Stimulated activated CD4-positive, alpha-beta T cell treated with anti-CD3 and anti-CD28 coated beads, TNF-alpha, amount 100 ng/mL, for 1 hour (primary cell): ENCODE data around the gene RABL6.
"Not testable (repeated sequence)": the region's sequence is repeated elsewhere in the genome, so short reads cannot be mapped to it uniquely, and the experiment has no call there.

Experiments used
- DNase-seq, 3 donors: peaks; one replicate each; pipeline ENCODE4 v3.0.0-alpha.2; 2020; ENCODE audit warnings: low read depth in 3 of 3, low spot score in 1 of 3

Gene RABL6

DNA sequence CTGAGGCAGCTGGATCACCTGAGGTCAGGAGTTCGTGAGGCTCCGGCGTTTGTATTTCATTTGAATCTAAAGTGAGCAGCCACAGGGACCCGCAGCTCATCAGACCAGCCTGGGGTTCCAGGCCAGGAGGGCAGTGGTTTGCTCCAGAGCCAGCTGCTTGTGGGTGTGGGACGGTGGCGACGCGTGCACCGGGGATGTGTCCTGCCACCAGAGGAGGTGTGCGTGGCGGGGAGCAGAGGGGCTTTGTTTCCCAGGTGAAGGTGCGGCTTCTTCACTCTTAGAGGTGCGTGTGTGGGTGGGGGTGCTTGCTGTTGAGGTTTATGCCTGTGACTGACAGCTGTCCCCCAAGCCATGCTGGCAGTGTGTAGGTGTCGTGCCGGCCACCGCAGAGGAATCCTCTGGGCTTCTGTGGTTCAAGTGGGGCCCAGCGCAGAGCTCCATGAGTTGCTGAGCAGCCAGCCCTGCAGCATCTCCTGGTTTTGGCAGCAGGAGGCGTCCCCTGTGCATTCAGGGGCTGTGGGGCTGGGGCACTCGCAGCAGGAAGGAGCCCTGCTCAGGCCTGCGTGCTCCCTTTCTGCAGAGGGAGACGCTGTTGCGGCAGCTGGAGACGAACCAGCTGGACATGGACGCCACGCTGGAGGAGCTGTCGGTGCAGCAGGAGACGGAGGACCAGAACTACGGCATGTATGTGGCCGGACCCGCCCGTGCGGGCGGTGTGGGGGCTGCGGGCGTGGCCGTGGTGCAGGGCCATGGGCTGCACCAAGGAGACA lies 27.6 kb downstream of the RABL6 start:
- no peak for DNase-seq

DNA sequence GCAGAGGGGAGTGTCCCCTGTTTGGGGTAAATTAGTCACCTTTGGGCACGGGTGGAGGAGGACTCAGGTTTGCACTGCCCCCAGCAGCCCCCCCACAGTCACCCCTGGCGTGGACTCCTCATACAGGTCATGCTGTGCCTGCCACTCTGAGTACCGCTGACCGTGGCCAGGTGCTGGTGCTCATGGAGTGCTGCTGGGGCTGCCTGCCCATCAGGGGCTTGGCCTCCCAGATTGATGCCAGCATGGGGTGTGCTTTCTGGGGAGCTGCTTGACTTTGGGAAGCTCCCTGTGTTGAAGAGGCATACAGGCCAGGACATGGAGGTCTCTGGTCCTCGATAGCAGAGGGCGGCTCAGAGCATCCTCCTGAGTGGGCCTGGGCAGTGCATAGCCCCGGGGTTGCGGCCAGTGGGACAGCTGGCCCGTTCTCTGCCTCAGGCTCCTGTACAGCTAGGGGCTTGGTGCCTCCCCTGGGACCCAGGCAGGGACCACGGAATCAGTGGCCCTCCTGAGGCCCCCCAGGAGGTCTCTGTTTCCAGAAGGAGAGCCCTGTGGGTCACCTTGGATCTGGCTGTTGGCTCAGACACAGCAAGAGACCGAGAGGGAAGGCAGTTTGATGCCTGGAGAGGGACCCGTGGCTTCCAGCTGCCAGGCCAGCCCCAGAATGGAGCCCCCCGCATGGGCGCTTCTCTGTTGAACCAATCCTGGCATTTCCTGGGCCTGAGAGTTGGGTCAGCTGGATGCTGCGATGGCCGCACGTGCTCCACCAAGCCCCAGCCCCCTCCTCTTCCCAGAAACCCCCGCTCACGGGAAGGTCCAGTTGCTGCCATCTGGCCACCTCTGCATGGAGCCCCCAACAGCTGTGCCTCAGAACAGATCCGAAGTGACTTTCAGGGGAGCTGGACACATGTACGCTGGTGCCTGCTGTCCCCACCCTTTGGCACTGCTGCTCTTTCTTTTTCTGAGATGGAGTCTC lies 28.5 kb downstream of the RABL6 start:
- DNase-seq, result no peak

DNA sequence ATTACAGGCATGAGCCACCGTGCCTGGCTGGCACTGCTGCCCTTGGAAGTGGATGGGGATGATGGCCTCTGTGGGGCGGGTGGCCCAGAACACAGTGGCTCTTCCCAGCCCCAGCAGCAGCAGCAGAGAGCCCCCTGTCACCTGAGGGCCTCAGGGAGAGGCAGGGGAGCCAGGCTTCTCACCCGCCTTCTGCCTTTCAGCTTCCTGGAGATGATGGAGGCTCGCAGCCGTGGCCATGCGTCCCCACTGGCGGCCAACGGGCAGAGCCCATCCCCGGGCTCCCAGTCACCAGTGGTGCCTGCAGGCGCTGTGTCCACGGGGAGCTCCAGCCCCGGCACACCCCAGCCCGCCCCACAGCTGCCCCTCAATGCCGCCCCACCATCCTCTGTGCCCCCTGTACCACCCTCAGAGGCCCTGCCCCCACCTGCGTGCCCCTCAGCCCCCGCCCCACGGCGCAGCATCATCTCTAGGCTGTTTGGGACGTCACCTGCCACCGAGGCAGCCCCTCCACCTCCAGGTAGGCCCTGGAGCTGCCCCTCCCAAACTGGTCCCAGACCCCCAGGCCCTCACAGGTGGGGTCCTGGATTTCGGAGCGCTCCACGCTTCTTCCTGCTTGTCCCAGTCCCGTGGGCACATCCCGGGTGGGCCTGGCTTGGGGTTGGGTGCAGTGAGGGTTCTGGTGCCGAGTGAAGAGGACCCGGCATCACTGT lies 29.6 kb downstream of the RABL6 start:
- no peak for DNase-seq

DNA sequence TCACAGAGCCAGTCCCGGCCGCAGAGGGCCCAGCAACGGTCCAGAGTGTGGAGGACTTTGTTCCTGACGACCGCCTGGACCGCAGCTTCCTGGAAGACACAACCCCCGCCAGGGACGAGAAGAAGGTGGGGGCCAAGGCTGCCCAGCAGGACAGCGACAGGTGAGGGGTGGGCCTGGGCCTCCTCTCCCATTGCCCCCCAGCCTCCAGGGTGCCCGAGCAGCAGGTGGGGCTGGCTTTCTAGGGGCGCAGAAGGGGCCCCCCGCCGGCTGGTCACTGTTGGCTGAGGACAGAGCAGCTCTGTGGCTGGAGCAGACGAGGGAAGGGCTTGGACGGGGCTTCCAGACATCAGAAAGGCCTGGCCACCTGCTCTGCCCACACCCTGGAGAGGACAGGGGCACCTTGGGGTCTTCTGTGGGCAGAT lies 30.1 kb downstream of the RABL6 start:
- not testable (repeated sequence) for DNase-seq

DNA sequence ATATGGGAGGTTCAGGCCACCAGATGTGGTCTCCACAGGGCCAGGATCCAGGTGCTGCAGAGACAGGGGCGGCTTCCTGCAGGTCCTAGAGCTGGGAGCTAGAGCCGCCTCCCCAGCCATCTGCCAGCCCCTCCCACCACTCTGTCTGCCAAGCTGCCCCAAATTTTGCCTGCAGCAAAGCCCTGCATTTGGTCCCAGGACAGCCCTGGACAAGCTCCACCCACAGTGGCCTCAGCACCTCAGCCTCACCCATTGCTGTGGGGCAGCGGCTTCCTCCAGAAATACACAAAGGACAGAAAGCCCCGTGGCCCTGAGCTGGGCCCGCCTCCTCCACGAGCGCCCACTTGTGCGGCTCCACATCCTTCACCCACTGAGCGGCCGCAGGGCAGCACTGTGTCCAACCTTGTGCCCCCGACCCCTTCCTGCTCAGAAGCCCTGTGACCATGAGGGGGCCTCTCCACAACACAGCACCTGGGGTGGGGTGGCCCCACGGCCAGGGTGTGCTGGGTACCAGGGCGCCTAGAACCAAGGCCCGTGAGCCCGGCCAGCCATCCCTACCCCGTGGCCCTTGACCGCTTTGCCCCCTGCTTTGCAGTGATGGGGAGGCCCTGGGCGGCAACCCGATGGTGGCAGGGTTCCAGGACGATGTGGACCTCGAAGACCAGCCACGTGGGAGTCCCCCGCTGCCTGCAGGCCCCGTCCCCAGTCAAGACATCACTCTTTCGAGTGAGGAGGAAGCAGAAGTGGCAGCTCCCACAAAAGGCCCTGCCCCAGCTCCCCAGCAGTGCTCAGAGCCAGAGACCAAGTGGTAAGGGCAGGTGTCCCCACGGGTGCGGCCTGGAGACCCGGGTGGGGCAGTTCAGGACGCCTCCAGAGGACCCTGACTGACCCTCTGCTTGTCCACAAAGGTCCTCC lies 30.8 kb downstream of the RABL6 start:
- DNase-seq, result no peak

DNA sequence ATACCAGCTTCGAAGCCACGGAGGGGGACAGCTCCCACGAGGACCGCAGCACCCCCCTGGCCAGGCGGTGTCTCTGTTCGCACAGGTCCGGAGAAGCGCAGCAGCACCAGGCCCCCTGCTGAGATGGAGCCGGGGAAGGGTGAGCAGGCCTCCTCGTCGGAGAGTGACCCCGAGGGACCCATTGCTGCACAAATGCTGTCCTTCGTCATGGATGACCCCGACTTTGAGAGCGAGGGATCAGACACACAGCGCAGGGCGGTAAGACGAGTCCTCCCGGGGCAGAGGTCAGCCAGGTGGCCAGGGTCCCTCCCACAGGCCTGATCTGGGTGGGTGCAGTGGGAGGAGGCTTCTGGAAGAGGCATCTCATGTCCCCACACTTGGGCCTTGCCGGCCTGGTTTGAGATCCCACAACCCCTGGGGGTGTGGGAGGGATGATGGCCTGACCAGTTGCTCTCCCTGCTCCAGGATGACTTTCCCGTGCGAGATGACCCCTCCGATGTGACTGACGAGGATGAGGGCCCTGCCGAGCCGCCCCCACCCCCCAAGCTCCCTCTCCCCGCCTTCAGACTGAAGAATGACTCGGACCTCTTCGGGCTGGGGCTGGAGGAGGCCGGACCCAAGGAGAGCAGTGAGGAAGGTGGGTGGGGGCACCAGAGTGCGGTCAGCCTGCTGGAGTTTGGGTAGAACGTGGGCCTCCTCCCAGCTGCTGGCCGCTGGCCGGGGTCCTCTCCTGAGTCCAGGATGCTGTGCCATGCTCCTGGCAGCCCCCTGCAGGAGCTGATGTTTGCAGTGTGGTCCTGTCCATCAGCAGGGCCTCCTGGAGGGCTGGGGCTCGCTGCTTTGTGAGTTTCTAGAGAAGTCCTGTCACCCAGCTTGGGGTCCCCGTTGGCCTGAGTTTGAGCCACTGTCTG lies 31.7 kb downstream of the RABL6 start:
- DNase-seq, result no peak

DNA sequence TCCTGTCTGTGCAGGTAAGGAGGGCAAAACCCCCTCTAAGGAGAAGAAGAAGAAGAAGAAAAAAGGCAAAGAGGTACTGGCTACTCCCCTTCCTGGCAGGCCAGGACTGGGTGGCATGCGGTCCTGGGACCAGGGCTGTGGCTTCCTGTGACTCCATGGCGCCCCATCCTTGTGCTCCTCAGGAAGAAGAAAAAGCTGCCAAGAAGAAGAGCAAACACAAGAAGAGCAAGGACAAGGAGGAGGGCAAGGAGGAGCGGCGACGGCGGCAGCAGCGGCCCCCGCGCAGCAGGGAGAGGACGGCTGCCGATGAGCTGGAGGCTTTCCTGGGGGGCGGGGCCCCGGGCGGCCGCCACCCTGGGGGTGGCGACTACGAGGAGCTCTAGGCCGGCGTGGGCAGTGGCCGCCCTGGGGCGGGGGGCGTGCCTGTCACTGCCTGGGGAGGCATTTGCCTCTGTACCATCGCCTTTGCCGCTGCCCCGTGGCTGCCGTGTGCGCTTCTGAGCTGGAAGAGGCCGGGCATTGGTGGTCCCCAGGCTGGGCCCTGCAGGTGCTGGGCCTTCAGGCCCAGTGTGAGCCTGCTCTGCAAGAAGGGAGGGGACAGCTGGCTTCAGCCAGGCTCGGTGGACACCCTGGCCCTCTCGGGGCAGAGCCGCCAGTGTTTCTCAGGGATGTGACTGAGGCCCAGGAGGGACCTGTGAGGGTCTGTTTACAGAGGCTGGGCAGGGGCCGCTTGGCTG lies 32.6 kb downstream of the RABL6 start:
- no peak for DNase-seq

DNA sequence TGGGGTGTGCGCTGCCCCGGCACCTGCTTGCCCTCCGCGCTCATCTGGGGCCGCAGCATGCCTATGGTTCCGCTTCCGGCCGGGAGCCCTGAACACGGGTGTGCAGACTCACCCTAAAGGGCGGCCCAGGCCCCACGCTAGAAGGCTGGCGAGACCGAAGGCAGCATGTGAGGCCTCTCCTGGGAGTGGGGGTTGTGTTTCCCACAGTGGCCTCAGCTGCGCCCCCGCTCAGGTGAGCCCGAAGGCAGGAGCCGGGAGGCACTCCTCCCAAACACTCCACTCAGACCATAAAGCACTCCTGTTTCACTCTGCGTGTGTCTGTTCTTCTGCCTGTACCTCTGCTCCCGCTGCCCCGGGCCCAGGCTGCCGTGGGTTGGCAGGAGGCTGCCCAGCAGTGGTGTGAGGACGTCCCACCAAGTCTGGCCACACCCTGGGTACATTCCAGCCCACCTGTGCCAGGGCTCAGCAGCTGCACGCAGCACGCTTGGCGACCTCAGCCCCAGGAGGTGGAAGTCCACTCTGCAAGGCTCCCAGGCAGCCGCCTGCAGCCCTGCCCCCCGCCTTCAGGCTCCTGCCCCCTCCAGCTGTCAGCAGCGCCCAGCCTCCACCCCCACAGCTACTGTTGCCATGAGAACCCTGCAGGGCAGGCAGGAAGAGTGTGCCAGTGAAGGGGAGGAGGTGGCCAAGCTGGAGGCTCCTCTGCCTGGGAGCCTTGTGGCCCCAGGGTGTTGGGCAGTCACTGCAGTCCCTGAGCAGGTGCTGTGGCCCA lies 33.3 kb downstream of the RABL6 start:
- DNase-seq, result no peak

DNA sequence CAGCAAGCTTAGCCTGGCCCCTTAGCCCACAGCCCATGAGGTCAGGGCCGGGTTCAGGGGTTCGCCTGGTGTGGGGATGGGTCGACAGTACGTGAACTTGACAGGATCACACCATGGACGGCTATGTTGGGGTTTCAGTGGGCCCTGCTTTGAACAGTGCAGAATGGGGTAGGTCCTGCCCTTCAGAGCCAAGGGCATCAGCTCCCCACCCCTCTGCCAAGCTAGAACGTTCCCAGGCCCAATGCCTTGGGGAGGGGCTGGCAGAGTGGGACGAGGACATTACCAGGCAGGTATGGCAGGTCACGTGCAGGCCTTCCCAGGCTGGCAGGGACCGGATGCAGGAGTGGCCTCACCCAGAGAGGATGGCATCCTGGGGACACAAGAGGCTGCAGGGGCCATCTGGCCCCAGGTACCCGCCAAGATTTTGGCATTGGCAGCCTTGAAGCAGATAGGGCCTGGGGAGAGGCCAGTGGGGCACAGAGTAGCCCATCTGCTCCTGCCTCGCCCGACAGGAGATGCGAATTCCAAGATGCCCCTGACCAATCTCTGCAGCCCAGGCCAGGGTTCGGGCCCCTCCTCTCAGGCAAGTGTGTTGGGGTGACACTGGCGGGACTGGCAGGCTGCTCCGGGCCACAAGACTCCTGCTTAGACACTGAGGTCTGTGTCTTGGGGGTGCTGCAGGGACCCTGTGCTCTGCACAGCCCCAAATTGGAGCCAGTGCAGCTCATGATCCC lies 34.1 kb downstream of the RABL6 start:
- DNase-seq, result not testable (repeated sequence)

DNA sequence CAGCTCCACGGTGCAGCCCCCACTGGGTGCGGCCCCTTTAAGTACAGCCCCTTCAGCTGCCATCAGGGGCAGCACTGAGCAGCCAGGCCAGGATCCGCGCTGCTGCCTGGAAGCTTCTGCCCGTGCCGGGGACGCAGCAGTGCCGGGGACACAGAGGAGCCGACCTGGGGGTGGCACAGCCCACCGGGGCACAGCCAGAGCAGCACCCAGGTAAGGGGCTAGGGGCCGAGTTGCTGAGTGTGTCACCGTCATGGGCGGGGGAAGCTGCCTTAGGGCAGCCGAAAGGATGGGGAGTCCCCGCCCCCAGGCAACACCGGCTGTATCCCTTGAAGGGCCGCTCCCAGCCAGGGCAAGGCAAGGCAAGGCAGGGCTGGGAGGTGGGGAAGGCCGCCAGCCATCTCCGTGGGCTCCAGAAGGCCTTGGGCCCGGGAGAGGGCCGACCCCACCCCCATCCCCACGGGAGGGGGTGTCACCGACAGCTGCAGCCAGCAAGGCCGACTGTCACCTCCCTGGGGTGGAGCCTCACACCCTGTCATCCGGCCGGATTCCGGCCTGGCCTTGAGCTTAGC lies 34.7 kb downstream of the RABL6 start, which contains the start of gene AJM1:
AJM1 (plus strand) TSS at position 99 of the 569 bp plus-strand sequence. CDS start 1,937 bp downstream, outside the sequence.
- peak; percentile 52 to 71 (median 53) for DNase-seq

DNA sequence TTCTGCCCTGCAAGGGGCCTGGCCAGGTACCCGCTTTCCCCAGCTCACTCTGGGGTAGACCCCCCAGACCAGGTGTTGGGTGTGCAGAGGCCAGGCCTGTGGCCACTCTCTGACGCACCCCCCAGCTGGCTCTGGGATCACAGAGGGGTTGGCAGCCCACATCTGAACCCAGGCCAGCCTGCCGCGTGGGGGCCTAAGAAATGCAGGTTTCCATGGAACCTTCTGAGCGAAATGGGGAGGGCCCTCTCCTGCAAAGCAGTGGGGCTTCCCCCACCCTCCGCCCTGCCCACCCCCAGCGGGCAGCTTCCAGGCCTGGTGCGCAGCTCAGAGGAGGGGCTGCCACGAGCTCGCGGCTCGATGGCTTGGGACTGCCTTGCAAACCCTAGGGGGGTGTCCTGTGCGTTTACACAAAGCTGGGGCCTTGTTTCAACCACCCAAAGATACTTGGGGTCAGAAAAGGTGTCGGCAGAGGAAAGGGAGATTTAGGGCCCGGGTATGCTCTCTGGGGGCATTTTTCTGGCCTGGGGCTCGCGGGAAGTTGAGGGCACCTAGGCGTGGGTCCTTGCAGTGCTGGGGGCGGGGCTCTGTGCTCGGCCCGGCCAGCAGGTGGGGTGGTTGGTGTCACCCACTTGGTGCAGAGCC lies 35.5 kb downstream of the RABL6 start:
- not testable (repeated sequence) for DNase-seq

DNA sequence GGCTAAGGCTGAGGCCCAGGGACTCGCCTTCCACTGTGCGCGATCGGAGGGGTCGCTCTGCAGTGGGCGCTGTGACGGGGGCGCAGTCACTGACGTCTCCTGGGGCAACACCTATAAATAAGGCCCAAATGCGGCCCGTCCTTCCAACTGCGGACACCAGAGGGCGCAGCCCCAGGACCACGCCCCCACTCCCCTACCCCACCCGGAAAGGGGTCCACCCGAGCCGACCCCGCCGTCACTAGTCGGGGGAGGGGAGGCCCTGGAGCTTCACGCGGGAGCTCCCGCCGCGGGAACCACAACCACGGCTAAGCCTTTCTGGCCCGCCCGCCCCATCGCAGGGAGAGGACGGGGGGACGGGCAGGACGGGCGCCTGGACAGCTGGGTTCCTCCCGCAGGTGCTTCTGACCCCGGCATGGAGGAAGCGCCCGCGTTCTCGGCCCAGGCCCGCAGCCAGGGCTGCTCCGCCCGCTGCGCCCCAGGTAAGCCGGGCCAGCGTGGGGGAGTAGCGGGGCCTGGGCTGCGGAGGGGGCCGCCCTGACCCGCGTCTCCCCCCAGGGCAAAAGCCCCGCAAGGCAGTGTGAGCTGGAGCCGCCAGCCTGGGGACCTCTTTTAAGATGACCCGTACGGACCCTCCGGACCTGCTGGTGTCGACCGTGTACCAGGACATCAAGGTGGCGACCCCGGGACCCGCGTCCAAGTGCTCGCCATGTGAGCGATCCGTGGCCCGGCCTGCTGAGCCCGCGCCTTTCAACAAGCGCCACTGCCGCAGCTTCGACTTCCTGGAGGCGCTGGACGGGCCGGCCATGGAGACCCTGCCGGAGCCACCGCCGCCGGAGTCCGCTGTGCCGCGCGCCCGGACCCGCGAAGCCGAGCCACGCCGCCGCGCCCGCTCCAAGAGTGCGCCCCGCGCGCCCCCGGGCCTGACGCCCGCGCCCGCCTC lies 36.3 kb downstream of the RABL6 start:
- peak in 2 of 3 donors; percentile 36 to 60 for DNase-seq

DNA sequence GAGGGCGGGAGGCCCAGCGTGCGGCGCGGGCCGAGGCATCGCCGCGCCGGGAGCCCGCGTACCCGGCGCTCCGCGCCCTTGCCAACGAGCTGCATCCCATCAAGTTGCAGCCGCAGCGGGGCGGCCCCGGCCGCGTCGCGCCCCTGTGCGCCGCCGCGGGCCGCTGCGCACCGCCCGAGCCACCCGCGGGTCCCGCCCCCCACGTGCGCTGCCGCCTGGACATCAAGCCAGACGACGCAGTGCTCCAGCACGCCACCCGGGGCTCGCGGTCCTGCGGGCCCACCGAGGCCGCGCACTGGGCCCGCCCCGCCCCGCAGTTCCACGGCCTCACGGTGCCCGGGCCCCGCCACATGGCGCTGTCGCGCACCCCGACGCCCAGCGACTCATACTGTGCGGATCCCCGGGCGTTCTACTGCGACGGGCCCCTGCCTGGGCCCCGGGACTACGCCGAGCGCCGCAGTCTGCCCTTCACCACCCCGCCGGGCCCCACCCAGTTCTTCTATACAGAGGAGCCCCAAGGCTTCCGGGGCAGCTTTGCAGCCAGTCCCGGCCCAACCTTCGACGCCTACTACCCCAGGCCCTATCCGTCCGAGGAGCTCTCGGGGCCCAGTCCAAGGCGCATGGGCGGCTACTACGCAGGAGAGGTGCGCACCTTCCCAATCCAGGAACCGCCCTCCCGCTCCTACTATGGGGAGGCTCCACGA lies 37.2 kb downstream of the RABL6 start:
- no peak for DNase-seq

DNA sequence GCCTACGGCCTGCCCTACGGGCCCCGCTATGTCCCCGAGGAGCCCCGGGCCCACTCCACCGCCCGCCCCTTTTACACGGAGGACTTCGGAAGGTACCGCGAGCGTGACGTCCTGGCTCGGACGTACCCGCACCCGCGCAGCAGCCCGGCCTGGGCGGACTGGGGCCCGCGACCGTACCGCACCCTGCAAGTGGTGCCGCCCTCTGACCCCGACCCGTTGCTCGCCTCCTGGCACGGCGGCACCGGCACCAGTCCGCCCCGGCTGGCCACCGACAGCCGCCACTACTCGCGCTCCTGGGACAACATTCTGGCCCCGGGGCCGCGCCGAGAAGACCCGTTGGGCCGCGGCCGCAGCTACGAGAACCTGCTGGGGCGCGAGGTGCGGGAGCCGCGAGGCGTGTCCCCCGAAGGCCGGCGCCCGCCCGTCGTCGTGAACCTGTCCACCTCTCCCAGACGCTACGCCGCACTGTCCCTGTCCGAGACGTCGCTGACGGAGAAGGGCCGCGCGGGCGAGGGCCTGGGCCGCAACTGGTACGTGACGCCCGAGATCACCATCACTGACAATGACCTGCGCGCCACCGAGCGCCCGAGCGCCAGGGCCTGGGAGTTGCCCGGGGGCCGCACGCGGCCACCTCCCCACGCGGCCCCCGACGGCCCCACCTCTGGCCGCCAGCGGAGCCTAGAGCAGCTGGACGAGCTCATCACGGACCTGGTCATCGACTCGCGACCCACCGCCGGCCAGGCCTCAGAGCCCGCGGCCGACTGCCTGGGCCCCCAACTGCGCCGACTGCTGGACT lies 37.9 kb downstream of the RABL6 start:
- DNase-seq, result no peak
